HepG2 (cell line): ENCODE measurements around the gene ALKBH4. TPM values are rescaled to one million over a fixed set of nuclear protein-coding genes. Genes with fewer than 3 reads are reported as not detected.

Experiments
- ATAC-seq: fragments of 200-7000 bp; cut with Tn5 transposase; 3 replicates; pipeline ENCODE4 v1.9.1; 2020; ENCODE audit warnings: mild to moderate bottlenecking, moderate library complexity
- BruUV-seq: library from RNA; stranded (reverse); fragments of 400-500 nt; replicated peaks from 2 replicates; lab custom pipeline; 2021; lab: Mats Ljungman, UMichigan
- CTCF ChIA-PET: fragments of 300-600 bp; formaldehyde crosslinking; extraction: SDS; loops from one replicate; lab custom pipeline; 2021; ENCODE audit warnings: low total read pairs, inconsistent platforms, low intra/inter-chr PET ratio; lab: Yijun Ruan, JAX
- POLR2A ChIA-PET: fragments of 350-600 bp; sonication (Branson Sonifier 250); formaldehyde crosslinking; loops from one replicate; lab custom pipeline; 2020; ENCODE audit warnings: antibody characterized with exemption, inconsistent platforms; lab: Yijun Ruan, JAX
- DNase-seq: peaks from one replicate; pipeline ENCODE4 v3.0.0-alpha.2; 2015; ENCODE audit warnings: low spot score
- FAIRE-seq: peaks from 3 replicates; lab custom pipeline; 2011; peaks lifted over from hg19 to GRCh38; lab: Jason Lieb, UNC
- H2AFZ ChIP-seq: one replicate; pipeline ENCODE4 v1.6.1; 2011; ENCODE audit warnings: low read length, inconsistent platforms
- H3K27ac ChIP-seq: fragments of 300-600 bp; 3 replicates; pipeline ENCODE4 v1.8.0; 2011; ENCODE audit warnings: mixed run types, mild to moderate bottlenecking, mixed read lengths, low read length, inconsistent platforms; ENCODE audit not compliant: insufficient read depth; ENCODE audit errors: extremely low read length
- H3K27me3 ChIP-seq, 2 experiments: fragments of 200-600 bp in 1 of 2; 2 replicates in 1 of 2; 3 replicates in 1 of 2; pipeline versions ENCODE4 v1.6.0 to v1.8.0; 2011; ENCODE audit warnings: low read length in 2 of 2, mild to moderate bottlenecking in 2 of 2, moderate library complexity in 2 of 2, inconsistent platforms in 1 of 2; ENCODE audit not compliant: insufficient read depth in 2 of 2, control insufficient read depth in 1 of 2
- H3K36me3 ChIP-seq, 2 experiments: fragments of 200-600 bp in 1 of 2; replicated peaks in 1 of 2; 2 replicates in 1 of 2; 3 replicates in 1 of 2; pipeline versions ENCODE4 v1.5.1 to v1.8.0; 2011; ENCODE audit warnings: low read length in 2 of 2, inconsistent platforms in 1 of 2; ENCODE audit not compliant: insufficient read depth in 2 of 2, control insufficient read depth in 1 of 2
- H3K4me1 ChIP-seq: 2 replicates; pipeline ENCODE4 v1.5.1; 2012; ENCODE audit warnings: low read length, inconsistent platforms; ENCODE audit not compliant: insufficient read depth
- H3K4me2 ChIP-seq: 2 replicates; pipeline ENCODE4 v1.6.0; 2011; ENCODE audit warnings: low read depth, low read length, inconsistent platforms
- H3K4me3 ChIP-seq, 3 experiments: fragments of 200-600 bp in 1 of 3; sonication (generic), shearing (Covaris generic) in 1 of 3; replicated peaks in 1 of 3; 2 replicates each; pipeline ENCODE4 v1.5.1; 2011 to 2016; ENCODE audit warnings: low read length in 3 of 3, inconsistent platforms in 2 of 3, low read depth in 2 of 3, mild to moderate bottlenecking in 2 of 3, control low read depth in 1 of 3, mixed read lengths in 1 of 3; ENCODE audit not compliant: insufficient read depth in 1 of 3
- H3K79me2 ChIP-seq: one replicate; pipeline ENCODE4 v1.6.1; 2011; ENCODE audit warnings: low read length, inconsistent platforms; ENCODE audit not compliant: insufficient read depth
- H3K9ac ChIP-seq: 2 replicates; pipeline ENCODE4 v1.6.0; 2011; ENCODE audit warnings: mild to moderate bottlenecking, low read depth, low read length, inconsistent platforms; ENCODE audit not compliant: insufficient read depth
- H3K9me3 ChIP-seq: 2 replicates; pipeline ENCODE4 v1.5.1; 2012; ENCODE audit warnings: mild to moderate bottlenecking, low read length
- H4K20me1 ChIP-seq: 2 replicates; pipeline ENCODE4 v1.6.0; 2011; ENCODE audit warnings: inconsistent platforms, mild to moderate bottlenecking, low read length, moderate library complexity; ENCODE audit not compliant: insufficient read depth
- AGO2 ChIP-seq: fragments of 200-400 bp; formaldehyde crosslinking; optimal IDR thresholded peaks from 2 replicates; pipeline ENCODE3; 2017; ENCODE audit warnings: mild to moderate bottlenecking, low read depth, low read length, moderate library complexity
- MEIS1 ChIP-seq: sonication (generic); formaldehyde crosslinking; IDR thresholded peaks from 2 replicates; pipeline ENCODE4 v1.9.0; 2021; ENCODE audit warnings: mild to moderate bottlenecking, missing genetic modification reagents, moderate library complexity, borderline replicate concordance
- NONO ChIP-seq, 2 experiments: fragments of 450-650 bp in 1 of 2; sonication (generic) in 1 of 2; formaldehyde crosslinking in 1 of 2; IDR thresholded peaks in 1 of 2; conservative IDR thresholded peaks in 1 of 2; 2 replicates each; pipeline versions ENCODE4 v1.6.1 to v1.8.0; 2017 to 2022; ENCODE audit warnings: mild to moderate bottlenecking in 1 of 2, missing genetic modification reagents in 1 of 2, moderate library complexity in 1 of 2
- WGBS: methylation state at CpG from one replicate; pipeline ENCODE4 v1.1.6; 2017; ENCODE audit warnings: low lambda C conversion rate; 5-methylcytosine and 5-hydroxymethylcytosine counted together
- in situ Hi-C: cut with HindIII; loops from 2 replicates; pipeline ENCODE4 v1.10.0; 2017; ENCODE audit warnings: low pct_unique_long_range_greater_than_20kb; ENCODE audit not compliant: extremely low pct_ligation_motif_present
- intact Hi-C: fragments of 100-400 bp; cut with micrococcal nuclease; formaldehyde crosslinking; loops from one replicate; pipeline ENCODE4 v1.10.0; 2022; ENCODE audit not compliant: unreplicated experiment
- polyA plus RNA-seq, 8 experiments: library from polyadenylated mRNA; depleted of rRNA in 3 of 8; stranded (reverse) in 7 of 8; unstranded in 1 of 8; fragments of >200 nt; fragmentation: Illumina TruSeq in 4 of 8; extraction: Trizol in 4 of 8; gene quantifications; 2 replicates each; pipeline versions ENCODE4 v1.2.1 to v1.2.3, GENCODE V29; 2011 to 2016; ENCODE audit warnings: low read depth in 4 of 8, missing spikeins in 1 of 8, mixed read lengths in 1 of 8; ENCODE audit not compliant: insufficient read depth in 1 of 8
- total RNA-seq, 5 experiments: library from RNA; depleted of rRNA; stranded (reverse); fragments of >200 nt; fragmentation: Illumina TruSeq; extraction: Trizol; gene quantifications; 2 replicates each; pipeline ENCODE4 v1.2.3, GENCODE V29; 2016; ENCODE audit warnings: low read depth in 1 of 5

ALKBH4 gene
- total and polyA plus RNA-seq, 2 of the 13 experiments (the other 11 are each of a cell fraction or from before 2014, with no cell fraction given) = 2.6 to 8.8 TPM

DNA sequence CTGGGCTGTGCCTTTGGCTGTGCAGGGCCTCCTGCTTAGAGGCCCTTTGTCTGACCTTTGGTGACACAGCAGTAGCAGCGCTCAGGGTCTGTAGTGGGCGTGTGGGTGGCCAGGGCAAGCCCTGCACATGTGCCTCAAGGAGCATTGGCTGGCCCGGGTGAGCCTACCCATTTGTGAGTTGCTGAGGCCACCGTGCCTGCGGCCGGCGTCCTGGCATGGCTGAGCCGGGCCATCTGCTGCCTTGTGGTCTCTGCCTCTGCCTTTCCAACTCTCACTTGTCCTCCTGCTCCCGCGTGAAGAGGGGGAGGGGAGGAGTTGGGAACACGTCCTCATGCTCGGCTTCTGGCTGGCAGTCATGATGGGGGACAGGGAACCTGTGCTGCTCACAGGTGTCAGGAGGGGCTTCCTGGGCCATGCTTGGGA lies 40.5 kb downstream of the ALKBH4 start:
- no peak for DNase-seq
- Histone ChIP-seq H4K20me1 (no peaks in the 10 kb centered on the region), H3K9ac (no peak overlapping the region), H3K36me3 (peaks cover 24 to 68% of the 10 kb centered on the region in 2 experiments), H3K27ac (no peak overlapping the region), H3K9me3 (no peaks in the 10 kb centered on the region), H3K4me3 (no peak overlapping the region), H3K4me1 (no peaks in the 10 kb centered on the region), H3K79me2 (no peaks in the 10 kb centered on the region), H3K4me2 (no peak overlapping the region), H3K27me3 (no peaks in the 10 kb centered on the region), H2AFZ (no peak overlapping the region)
- in situ Hi-C loops (no loop called here), intact Hi-C loops (no loop called here)
- no peak for ATAC-seq
- no TSS peak for BruUV-seq
- POLR2A ChIA-PET = no interaction called here
- 84% methylated on average over 4 of the region's 12 CpGs for WGBS
- FAIRE-seq = no peak
- CTCF ChIA-PET = no interaction called here
- peak; percentile 51 for TF ChIP-seq AGO2
- TF ChIP-seq MEIS1 (CRISPR knock-in tag) = no peak

DNA sequence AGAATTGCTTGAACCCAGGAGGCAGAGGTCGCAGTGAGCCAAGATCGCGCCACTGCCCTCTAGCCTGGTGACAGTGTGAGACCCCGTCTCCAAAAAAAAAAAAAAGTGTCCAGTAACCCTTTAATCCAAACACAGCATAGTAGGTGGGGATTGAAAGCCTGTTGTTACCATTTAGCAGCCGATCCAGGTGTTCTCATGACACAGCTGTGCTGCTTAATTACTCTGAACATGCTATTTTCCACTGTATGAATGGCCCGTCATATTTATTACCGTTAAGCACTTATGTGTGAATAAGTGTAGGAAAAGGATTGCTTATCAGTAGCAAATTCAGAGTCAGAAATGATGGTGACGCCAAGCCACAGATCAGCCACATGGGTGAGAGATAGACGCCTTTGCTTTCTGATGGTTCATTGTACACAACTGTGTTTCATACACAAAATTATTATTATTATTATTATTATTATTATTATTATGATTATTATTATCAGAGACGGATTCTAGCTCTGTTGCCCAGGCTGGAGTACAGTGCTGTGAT lies 42.9 kb downstream of the ALKBH4 start:
- intact Hi-C loops = no loop called here
- Histone ChIP-seq H3K36me3 (peaks cover 28 to 81% of the 10 kb centered on the region in 2 experiments), H3K4me2 (no peak overlapping the region)

More for the DNA sequence above, 42.9 kb downstream of the ALKBH4 start:
- Histone ChIP-seq H3K79me2 (no peaks in the 10 kb centered on the region), H3K27me3 (no peaks in the 10 kb centered on the region), H2AFZ (no peak overlapping the region), H3K4me1 (no peaks in the 10 kb centered on the region), H3K9ac (no peak overlapping the region), H3K27ac (no peak overlapping the region), H3K4me3 (no peak overlapping the region), H4K20me1 (no peaks in the 10 kb centered on the region), H3K9me3 (no peaks in the 10 kb centered on the region)
- ChIA-PET POLR2A (no interaction called here), CTCF (no interaction called here)
- no peak for ATAC-seq
- TF ChIP-seq NONO (IDR thresholded peaks at IDR 0.05) (no peak), NONO (CRISPR knock-in tag; conservative IDR thresholded peaks at IDR 0.05) (no peak)
- 98% methylated on average over 10 of the region's 10 CpGs for WGBS
- no TSS peak for BruUV-seq
- no peak for DNase-seq
- no peak for FAIRE-seq
- in situ Hi-C loops = no loop called here
